HG03039 (cell line): Measurements from ENCODE around the gene SUSD2.
"Not testable (repeated sequence)": the region's sequence is repeated elsewhere in the genome, so short reads cannot be mapped to it uniquely, and the experiment has no call there.

Experiments
- ATAC-seq: cut with Tn5 transposase; IDR thresholded peaks from one replicate; pipeline ENCODE4 v1.9.1; 2021; ENCODE audit warnings: mild to moderate bottlenecking, moderate library complexity; ENCODE audit not compliant: unreplicated experiment

The SUSD2 gene

GRCh38 chr22:24209016-24209415 lies 27.7 kb downstream of the SUSD2 start:
- ATAC-seq: no peak

GRCh38 chr22:24209687-24210086 lies 28.4 kb downstream of the SUSD2 start:
- ATAC-seq: no peak

- not testable (repeated sequence) for ATAC-seq
These were observed 29.1 kb downstream of the SUSD2 start for GRCh38 chr22:24210409-24210808.

- ATAC-seq: not testable (repeated sequence)
These were observed 30.4 kb downstream of the SUSD2 start for GRCh38 chr22:24211716-24212115.

- not testable (repeated sequence) for ATAC-seq
These were observed 31.8 kb downstream of the SUSD2 start for GRCh38 chr22:24213111-24213510.

GRCh38 chr22:24214467-24215285 lies 33.4 kb downstream of the SUSD2 start:
- ATAC-seq: no peak

- ATAC-seq: no peak
These were observed 35.4 kb downstream of the SUSD2 start for GRCh38 chr22:24216541-24217209.

- no peak for ATAC-seq
These were observed 36.1 kb downstream of the SUSD2 start for GRCh38 chr22:24217384-24217783.

GRCh38 chr22:24219750-24220149 lies 38.5 kb downstream of the SUSD2 start:
- ATAC-seq: no peak

GRCh38 chr22:24224468-24224867 lies 43.2 kb downstream of the SUSD2 start:
- ATAC-seq: no peak

- no peak for ATAC-seq
These were observed 43.8 kb downstream of the SUSD2 start for GRCh38 chr22:24225044-24225601.

GRCh38 chr22:24225951-24226350 lies 44.7 kb downstream of the SUSD2 start:
- no peak for ATAC-seq

GRCh38 chr22:24230911-24231656 lies 49.8 kb downstream of the SUSD2 start:
- no peak for ATAC-seq

- no peak for ATAC-seq
These were observed 50.4 kb downstream of the SUSD2 start for GRCh38 chr22:24231706-24232105.

GRCh38 chr22:24232124-24232523 lies 50.8 kb downstream of the SUSD2 start:
- no peak for ATAC-seq

GRCh38 chr22:24232725-24233124 lies 51.4 kb downstream of the SUSD2 start:
- no peak for ATAC-seq

- no peak for ATAC-seq
These were observed 51.9 kb downstream of the SUSD2 start for GRCh38 chr22:24233235-24233634.

- no peak for ATAC-seq
These were observed 52.5 kb downstream of the SUSD2 start for GRCh38 chr22:24233816-24234215.

GRCh38 chr22:24235315-24235714 lies 54.0 kb downstream of the SUSD2 start:
- ATAC-seq: no peak

GRCh38 chr22:24236656-24237055 lies 55.4 kb downstream of the SUSD2 start:
- ATAC-seq: no peak

- not testable (repeated sequence) for ATAC-seq
These were observed 56.9 kb downstream of the SUSD2 start for GRCh38 chr22:24238101-24238694.
